ENCODE data around the gene MVB12B.

MVB12B gene

GRCh38 chr9:126459126-126459525 is 132.5 kb downstream of the MVB12B start:
- DNase-seq (ENCODE audit: low read depth) = no peak
- in situ Hi-C loops (cut with HindIII; ENCODE audit: low sequenced_read_pairs) = no loop called here
- no peak overlapping the region for H3K4me3 ChIP-seq (ENCODE audit: low read depth, low read length)
- no peak for TF ChIP-seq CTCF (IDR thresholded peaks at IDR 0.05; ENCODE audit: low read depth, low read length, missing control alignments)

- in situ Hi-C loops (cut with HindIII; ENCODE audit: low sequenced_read_pairs) = no loop called here
- TF ChIP-seq CTCF (IDR thresholded peaks at IDR 0.05; ENCODE audit: low read depth, low read length, missing control alignments) = no peak
- no peak for DNase-seq (ENCODE audit: low read depth)
- H3K4me3 ChIP-seq (ENCODE audit: low read depth, low read length) = no peak overlapping the region
Observed at GRCh38 chr9:126459546-126459945, 132.9 kb downstream of the MVB12B start.

- DNase-seq (ENCODE audit: low read depth) = no peak
- no peak overlapping the region for H3K4me3 ChIP-seq (ENCODE audit: low read depth, low read length)
- no peak for TF ChIP-seq CTCF (IDR thresholded peaks at IDR 0.05; ENCODE audit: low read depth, low read length, missing control alignments)
- in situ Hi-C loops (cut with HindIII; ENCODE audit: low sequenced_read_pairs) = loop anchor here (5.0 kb wide), 1 partner anchor 98 kb away; no protein-coding TSS in a partner anchor
Observed at GRCh38 chr9:126459965-126460843, 133.6 kb downstream of the MVB12B start.

DNA sequence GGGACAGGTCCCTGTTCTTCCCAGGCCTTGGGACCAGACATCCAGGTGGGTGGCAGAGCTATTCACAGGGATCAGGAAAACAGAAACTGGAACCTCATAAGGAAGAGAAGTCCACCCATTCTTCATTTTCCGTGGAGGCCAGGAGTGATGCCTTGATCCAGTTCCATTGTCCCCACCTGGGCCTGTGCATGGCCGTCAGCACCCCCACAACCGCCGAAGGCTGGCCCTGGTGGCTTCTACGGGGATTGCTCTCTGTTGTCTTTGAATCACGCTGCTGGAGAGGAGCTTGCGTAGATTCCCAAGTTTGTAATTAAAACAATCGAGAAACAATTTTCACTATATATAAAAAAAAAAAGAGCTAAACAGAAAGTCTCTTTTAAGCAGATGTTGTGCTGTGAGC is 134.4 kb downstream of the MVB12B start:
- in situ Hi-C loops (cut with HindIII; ENCODE audit: low sequenced_read_pairs) = loop anchor here (5.0 kb wide), 1 partner anchor 99 kb away; no protein-coding TSS in a partner anchor
- no peak overlapping the region for H3K4me3 ChIP-seq (ENCODE audit: low read depth, low read length)
- TF ChIP-seq CTCF (IDR thresholded peaks at IDR 0.05; ENCODE audit: low read depth, low read length, missing control alignments) = no peak
- DNase-seq (ENCODE audit: low read depth) = no peak

- no peak overlapping the region for H3K4me3 ChIP-seq (ENCODE audit: low read depth, low read length)
- TF ChIP-seq CTCF (IDR thresholded peaks at IDR 0.05; ENCODE audit: low read depth, low read length, missing control alignments) = no peak
- DNase-seq (ENCODE audit: low read depth) = no peak
- in situ Hi-C loops (cut with HindIII; ENCODE audit: low sequenced_read_pairs) = loop anchor here (5.0 kb wide), 1 partner anchor 99 kb away; no protein-coding TSS in a partner anchor
Observed at GRCh38 chr9:126461608-126462007, 135.0 kb downstream of the MVB12B start.

GRCh38 chr9:126462617-126463016 is 136.0 kb downstream of the MVB12B start:
- no peak overlapping the region for H3K4me3 ChIP-seq (ENCODE audit: low read depth, low read length)
- TF ChIP-seq CTCF (IDR thresholded peaks at IDR 0.05; ENCODE audit: low read depth, low read length, missing control alignments) = no peak
- DNase-seq (ENCODE audit: low read depth) = no peak
- in situ Hi-C loops (cut with HindIII; ENCODE audit: low sequenced_read_pairs) = loop anchor here (5.0 kb wide), 1 partner anchor 100 kb away; no protein-coding TSS in a partner anchor

Data from astrocyte of the cerebellum (primary cell).